GM21367 (cell line): ENCODE results near the gene FFAR1.

ENCODE experiments used
- ATAC-seq: cut with Tn5 transposase; IDR thresholded peaks from one replicate; pipeline ENCODE4 v1.9.1; 2021; ENCODE audit not compliant: unreplicated experiment

The FFAR1 gene, protein sequence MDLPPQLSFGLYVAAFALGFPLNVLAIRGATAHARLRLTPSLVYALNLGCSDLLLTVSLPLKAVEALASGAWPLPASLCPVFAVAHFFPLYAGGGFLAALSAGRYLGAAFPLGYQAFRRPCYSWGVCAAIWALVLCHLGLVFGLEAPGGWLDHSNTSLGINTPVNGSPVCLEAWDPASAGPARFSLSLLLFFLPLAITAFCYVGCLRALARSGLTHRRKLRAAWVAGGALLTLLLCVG (N-terminal part only)

DNA sequence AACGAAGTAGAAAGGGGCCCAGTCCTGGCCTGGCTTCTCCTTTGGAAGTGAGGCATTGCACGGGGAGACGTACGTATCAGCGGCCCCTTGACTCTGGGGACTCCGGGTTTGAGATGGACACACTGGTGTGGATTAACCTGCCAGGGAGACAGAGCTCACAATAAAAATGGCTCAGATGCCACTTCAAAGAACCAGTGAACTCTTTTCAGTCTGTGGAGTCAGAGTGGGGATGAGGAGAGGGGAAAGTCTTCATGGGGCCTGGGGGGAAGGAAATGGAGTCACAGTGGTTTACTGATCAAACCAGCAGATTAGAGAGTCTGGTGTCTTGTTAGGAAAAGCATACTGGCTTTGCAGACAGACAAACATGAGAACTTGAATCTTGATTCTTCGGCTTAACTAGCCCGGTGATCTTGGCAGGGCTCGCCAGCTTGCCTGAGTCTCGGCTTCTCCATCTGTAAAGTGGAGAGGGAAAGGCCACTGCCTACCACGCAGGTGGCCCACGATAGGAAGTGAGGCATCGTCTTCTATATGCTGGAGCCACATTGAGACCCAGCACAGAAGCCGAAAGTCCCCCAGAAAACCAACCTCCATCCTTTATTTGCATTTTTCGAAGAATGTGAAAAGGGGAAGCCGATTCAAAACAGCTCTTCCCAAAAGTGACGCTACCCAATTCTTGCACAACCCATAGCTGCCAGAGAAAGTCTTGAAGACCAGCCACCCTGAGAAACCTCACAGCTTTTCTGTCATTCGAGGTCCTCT, at the start of gene FFAR1:
Gene FFAR1, plus strand, starts transcription at position 732 of the 759 bp plus-strand sequence. CDS start 3,650 bp downstream, outside the sequence.
- ATAC-seq: peak; percentile 41

- ATAC-seq: no peak
Observed at GRCh38 chr19:35297922-35298321, 49.8 kb upstream of the FFAR1 start.

- ATAC-seq: no peak
Observed at GRCh38 chr19:35298561-35298972, 49.1 kb upstream of the FFAR1 start.

GRCh38 chr19:35299523-35300338, 48.0 kb upstream of the FFAR1 start:
- ATAC-seq: no peak

DNA sequence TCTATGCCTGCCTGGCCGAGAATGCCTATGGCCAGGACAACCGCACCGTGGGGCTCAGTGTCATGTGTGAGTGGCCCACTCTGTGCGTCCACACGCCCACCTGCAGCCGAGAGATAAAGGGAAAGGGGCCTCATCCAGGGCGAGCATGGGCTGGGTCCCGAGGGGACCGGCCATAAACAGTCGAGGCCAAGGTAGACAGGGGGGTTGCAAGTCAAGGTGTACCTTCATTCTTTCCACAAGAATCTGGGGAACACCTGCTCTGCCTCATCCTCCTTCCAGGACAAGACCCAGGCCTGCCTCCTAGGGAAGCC, 47.4 kb upstream of the FFAR1 start:
- ATAC-seq: no peak

DNA sequence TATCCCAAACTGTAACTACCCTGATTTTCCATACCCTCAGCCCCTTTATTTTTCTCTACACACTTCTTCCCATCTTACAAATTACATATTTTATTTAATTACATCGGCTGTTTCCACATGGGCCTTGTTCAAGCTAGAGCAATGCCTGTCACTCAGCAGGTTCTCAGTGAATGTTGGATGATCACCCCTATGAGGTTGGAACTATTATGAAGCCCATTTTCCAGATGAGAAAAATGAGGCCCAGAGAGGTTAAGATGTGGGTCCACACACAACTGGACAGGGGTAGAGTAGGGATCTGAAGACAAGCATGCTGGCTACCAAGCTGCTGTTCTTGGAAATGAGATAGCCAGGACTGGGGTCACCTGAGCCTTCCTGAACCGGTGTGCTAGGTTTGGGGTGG, 45.7 kb upstream of the FFAR1 start:
- ATAC-seq: no peak

GRCh38 chr19:35302446-35302845, 45.3 kb upstream of the FFAR1 start:
- ATAC-seq: no peak

DNA sequence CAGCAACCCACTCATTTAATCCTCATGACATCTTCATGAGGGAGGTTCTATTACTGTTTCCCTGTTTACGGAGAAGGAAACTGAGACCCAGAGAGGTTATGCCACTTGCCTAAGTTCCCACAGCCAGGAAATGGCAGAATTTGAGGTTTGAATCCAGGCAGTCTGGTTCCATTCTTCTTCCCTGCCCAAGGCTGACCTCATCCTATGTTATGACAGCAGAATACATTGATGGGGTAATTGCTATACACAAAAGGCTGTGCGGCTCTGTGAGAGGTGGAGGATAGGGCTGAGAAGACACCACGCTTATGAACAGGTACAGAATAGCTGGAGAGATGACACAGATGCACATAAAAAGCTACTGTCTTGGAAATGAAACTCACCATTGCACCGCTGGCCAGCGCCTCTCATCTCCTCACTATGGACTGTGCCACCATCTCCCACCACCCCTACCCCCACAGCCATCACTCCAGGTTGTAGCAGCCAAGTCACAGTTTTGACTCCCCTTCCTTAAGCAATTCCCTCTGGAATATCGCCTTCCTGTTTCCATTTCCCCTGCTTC, 44.3 kb upstream of the FFAR1 start:
- no peak for ATAC-seq

DNA sequence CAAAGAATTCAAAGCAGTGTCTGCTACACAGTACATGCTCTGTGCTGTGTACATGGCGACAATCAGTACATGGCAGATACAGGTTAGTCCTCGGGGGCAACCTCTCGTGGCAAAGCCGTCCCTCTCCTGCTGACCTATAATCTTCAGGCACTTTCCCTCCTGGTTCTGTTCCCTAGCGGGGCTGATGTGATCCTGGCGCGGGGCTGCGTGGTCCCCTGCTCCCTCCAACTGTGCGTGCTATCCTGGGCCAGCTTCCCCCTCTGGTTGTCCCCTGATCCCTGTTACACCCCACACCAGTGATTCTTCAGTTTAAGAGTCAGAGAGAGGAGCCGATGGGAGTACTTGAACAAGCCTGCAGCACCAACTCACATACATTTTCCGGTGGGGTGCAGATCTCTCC, 43.7 kb upstream of the FFAR1 start:
- ATAC-seq: no peak

- ATAC-seq: no peak
Observed at GRCh38 chr19:35305181-35305580, 42.5 kb upstream of the FFAR1 start.

DNA sequence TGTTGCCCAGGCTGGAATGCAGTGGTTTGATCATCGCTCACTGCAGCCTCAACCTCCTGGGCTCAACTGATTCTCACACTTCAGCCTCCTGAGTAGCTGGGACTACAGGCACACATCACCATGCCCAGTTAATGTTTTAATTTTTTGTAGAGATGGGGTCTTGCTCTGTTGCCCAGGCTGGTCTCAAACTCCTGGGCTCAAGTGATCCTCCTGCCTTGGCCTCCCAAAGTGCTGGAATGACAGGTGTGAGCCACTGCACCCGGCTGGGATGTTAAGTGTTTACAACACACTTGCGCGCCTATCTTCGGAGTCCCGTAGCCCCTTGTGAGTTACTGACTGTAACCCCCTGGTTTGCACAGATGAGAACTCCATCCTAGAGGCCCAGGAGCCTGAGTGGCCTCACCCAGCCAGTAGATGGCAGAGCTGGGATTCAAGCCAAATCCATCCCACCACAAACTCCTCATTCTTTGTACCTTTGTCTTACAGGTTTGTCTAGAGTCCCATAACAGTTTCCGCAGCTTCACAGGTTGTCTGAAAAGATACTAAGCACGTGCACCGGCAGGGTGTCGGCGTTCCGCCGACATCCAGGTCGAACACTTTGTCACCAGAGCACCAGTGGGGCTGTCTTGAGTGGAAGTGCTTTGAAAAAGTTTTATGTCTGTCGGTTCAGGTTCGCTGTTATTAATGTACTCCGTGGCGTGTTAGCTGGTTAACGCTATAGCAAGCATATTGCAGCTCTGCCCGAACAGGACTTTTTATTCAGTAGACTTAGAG, 41.0 kb upstream of the FFAR1 start:
- ATAC-seq: no peak

DNA sequence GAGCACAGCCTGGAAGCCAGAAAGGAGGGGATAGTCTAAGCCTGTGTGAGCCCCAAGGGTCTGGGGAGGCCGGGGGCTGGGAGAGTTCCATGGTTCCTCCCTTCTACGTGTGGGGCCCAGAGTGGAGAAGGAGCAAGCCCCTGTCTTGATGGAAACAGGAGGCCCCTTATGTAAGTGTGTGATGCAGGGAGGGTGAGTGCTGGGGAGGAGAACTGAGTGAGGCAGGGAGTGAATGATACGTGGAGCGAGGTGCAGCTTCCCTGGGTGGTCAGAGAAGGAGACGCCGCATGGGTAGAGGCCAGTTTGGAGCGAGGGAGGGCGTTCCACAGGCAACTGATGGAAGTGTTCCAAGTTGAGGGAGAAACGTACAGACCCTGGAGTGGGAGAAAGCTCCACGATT, 39.8 kb upstream of the FFAR1 start:
- ATAC-seq: no peak

GRCh38 chr19:35308910-35309309, 38.8 kb upstream of the FFAR1 start:
- ATAC-seq: no peak

DNA sequence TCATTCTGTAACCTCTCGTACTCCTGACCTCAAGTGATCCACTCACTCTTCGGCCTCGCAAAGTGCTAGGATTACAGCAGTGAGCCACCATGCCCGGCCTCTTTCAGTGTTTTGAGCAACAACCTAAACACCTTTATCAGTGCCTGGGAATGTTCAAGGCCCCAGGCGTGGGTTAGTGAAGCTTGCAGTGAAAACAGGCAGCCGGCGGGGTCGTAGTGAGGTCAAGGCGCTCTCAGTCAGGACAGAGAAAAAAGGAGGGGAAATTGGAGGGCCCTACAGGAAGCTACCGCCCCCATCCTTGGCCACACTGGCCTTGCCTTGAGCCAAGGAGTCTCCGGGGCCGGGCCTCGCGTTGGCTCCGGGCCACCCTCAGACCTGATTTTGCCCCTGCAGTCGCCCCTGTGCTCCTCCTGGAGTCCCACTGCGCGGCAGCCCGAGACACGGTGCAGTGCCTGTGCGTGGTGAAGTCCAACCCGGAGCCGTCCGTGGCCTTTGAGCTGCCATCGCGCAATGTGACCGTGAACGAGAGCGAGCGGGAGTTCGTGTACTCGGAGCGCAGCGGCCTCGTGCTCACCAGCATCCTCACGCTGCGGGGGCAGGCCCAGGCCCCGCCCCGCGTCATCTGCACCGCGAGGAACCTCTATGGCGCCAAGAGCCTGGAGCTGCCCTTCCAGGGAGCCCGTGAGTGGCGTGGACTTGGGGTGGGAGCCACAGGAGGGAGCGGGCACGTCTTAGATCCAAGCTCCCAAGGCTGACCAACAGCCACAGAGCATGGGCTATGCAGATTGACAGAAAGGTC, 38.0 kb upstream of the FFAR1 start:
- no peak for ATAC-seq

GRCh38 chr19:35310331-35310730, 37.4 kb upstream of the FFAR1 start:
- no peak for ATAC-seq

- no peak for ATAC-seq
Observed at GRCh38 chr19:35310811-35311465, 36.8 kb upstream of the FFAR1 start.

DNA sequence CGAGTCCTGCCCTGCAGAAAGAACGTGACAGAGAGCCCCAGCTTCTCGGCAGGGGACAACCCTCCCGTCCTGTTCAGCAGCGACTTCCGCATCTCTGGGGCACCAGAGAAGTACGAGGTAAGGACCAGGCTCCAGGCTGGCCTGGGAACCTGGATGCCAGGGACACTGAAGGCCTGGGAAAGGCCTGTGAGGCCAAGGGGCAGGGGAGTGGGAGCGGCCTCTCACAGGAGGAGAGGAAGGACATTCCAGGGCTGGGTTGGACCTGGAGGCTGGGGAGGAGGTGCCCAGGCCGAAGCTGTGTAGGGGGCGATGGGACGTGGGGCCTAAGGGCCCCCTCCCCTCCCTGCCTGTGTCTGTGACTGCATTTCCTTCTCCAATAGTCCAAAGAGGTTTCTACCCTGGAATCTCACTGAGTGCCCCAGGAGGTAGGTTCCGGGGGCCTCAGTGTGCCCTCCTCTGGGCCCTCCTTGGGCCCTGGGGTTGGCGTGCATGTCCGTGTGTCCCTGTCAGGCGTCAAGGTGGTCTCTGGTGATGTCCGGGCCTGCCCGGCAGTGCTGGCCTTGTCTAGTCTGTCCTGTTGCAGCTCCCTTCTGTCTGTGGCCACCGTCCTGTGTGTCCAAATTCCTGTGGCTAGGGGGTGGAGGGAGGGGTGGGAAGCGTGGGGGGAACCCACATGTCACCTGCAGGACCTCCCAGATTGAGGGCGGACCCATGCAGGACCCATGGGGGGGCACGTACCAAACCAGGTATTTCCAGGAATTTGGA, 35.6 kb upstream of the FFAR1 start:
- no peak for ATAC-seq

GRCh38 chr19:35313587-35313986, 34.1 kb upstream of the FFAR1 start:
- no peak for ATAC-seq

GRCh38 chr19:35314031-35314430, 33.7 kb upstream of the FFAR1 start:
- ATAC-seq: no peak
